Measurements from ENCODE around the gene TAL1.

The TAL1 gene

DNA sequence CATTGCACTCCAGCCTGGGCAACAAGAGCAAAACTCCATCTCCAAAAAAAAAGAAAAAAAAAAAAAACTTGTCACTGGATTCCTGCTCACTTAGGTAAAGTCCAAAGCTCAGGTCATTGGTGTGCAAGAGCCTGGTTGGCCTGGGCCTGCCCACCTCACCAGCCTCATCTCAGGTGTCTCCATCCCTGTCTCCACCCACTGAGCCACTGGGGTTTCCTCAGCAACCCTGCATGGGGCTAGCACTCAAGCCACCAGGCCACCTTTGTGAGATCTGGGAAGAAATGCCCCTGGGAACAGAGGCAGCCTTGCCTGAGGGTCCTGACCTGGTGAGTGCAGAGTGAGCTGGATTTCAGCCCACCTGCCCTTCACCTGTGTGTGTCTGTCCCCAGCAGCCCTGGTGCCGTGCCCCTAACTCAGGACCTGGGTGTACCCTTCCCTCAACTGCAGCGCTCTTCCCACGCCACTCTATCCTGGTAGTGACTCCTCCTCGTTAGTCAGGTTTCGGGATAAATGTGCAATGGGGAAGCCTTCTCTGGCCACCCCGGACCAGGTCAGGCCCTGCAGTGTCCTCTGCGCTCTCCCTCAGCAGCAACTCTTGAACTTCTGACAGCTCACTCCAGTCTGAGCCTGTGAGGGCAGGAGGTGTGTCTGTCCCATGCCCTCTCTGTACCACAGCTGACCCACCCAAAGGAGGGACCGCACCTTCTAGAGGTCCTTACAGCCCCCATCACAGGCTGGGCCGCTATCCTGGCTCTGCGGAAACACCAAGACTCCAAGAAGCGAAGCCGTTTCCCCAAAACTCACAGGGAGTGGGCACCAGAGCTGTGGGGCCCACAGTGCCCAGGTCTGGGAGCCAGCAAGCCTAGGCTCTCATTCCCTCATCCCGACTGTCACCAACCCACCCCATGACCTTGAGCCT, 45.5 kb downstream of the TAL1 start:
- DNase-seq: no peak

DNA sequence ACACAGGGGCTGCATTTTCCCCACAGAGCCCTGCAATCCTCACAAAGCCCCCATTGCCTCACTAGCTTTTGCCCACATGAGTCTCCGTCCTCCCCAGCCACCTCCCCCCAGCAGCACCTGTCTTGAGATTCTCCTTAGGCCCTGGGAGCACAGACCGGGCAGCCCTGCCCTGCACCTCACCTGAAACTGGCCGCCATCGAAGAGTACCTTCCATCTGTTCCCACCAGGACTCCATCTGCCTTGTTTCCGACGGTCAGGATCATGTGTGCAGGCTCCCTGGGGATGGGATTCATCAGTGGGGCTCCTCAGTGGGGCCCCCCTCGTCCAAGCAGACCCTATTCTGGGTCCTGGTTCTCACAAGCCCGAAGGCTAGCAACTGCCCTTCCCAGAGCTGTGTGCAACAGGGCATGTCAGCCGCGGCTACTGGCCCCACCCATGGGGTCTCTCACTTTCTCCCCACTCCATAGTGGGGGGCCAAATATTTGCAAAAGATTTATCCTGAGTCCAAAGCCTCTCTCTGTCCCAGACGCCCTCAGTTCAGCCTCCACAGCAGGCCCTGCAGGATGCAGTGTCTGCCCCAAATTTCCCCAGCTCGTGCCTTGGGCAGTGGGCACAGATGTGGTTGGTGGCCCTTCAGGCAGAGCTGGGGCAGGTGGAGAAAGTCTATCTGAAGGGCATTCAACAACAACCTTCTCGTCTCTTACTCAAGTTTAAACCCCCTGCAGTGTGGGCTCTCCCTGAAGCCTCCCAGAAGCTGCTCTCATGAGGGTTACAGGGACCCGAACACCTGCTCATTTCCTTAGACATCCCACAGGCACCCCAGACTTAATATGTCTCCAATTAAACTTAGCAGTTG, 47.0 kb downstream of the TAL1 start:
- DNase-seq: no peak

DNA sequence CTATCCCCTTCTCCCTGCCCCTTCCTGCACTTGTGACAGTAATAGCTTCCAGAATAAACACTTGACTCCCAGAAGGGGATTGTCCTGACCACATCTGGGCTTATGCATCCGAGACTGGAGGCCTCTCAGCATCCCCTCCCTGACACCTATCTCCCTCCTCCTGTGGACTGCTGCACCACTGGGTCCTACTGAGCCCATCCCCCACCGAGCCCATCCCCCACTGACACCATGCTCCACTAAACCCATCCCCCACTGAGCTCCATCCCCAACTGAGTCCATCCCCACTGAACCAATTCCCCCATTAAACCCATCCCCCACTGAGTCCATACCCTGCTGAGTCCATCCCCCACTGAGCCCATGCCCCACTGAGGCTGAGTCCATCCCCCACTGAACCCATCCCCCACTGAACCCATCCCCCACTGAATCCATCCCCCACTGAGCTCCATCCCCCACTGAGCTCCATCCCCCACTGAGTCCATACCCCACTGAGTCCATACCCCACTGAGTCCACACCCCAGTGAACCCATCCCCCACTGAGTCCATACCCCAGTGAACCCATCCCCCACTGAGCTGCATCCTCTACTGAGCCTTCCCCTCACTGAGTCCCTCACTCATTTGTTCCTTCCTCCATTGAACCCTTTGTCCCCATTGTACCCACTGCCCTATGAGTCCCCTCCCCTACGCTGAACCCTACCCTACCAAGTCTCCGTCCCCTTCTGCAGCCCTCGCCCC, 47.8 kb downstream of the TAL1 start:
- no peak for DNase-seq

DNA sequence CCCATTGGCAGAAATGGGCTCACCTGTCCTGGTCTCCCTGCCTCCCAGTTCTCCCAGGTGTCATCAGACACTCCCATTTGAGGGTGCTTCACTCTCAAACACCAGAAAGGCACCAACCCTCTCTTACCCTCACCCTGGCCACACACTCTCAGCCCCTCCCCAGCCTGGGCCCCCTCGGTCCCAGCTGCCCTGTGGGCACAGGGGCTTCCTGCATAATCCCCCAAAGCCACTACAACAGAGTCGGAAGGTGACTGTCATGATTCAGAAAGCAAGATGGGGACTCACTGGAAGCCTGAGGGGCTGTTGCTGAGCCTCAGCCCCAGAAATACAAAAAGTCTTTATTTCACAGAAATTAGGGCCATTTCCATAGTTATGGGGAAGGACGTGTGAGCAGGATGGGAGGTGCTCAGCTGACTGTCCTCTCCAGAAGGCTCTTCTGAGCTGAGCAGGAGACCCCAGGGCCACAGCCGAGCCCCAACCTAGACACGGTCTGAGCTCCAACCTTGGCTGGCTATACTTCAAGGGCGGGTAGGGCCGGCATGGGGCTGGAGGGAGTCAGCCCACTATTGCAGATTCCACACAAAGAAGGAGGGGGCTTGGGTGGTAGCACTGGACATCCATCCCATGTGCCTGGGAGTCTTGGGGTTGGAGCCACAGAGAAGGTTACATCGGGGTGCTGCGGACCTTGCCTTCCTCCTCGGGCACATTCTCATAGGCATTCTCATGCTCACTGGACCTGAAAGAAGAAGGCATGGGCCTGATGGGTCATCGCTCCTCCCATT, 48.5 kb downstream of the TAL1 start:
- DNase-seq: no peak

DNA sequence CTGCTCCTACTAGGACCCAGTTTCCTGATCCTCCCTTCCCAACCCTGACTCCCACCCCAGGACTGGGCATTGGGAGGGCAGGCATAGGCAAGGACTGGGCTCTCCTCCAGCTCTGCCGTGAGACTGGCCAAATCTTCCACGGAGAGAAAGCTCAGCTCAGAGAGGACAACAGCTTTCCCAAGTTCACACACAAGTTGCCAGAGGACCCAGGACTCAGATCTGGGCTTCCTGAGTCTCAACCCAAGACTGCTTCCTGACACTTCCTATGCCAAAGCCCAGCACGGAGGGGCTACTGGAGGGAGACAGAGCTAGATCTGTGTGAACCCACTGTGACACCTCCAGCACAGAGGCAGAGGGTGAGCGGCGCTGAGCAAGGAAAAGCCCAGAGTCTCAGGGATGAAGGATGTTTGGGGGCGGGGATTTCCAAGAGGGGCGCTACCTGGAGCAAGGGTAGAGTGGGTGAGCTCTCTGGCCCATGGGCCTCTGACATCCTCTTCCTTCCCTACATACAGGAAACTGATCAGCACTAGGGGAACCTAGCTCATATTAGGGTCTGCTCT, 49.3 kb downstream of the TAL1 start:
- no peak for DNase-seq

DNA sequence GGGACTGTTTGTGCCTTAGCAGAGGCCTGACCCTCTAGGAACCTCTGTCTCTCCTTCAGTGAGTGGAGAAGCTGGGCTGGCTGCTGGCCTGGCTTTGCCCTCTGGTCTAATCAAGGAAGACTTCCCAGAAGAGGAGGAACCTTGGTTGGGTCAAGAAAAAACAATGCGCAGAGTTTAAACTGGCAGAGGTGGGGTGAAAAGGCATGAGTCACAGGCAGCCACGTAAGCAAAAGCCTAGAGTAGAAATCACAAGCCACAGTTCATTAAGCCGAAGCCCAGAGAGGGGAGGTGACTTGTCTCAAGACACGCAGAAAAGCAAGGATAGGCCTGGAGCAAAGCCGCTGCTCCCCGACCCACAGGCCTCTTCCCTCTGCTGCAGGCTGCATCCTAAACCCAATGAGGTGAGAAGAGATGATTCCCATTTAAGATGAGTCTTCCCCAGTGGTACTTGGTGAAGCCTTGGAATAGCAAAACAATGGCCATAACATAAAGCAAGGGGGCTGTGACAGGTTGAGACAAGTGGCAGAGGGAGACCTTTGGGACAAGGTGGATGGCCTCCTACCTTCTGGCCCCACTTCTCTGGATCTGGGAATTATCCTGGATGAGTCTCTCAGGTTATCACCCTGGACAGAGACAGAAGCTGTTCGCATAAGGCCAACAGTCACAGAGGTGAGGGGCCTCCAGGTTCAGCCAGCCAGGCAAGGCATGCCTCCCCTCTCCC, 49.9 kb downstream of the TAL1 start:
- no peak for DNase-seq

DNA sequence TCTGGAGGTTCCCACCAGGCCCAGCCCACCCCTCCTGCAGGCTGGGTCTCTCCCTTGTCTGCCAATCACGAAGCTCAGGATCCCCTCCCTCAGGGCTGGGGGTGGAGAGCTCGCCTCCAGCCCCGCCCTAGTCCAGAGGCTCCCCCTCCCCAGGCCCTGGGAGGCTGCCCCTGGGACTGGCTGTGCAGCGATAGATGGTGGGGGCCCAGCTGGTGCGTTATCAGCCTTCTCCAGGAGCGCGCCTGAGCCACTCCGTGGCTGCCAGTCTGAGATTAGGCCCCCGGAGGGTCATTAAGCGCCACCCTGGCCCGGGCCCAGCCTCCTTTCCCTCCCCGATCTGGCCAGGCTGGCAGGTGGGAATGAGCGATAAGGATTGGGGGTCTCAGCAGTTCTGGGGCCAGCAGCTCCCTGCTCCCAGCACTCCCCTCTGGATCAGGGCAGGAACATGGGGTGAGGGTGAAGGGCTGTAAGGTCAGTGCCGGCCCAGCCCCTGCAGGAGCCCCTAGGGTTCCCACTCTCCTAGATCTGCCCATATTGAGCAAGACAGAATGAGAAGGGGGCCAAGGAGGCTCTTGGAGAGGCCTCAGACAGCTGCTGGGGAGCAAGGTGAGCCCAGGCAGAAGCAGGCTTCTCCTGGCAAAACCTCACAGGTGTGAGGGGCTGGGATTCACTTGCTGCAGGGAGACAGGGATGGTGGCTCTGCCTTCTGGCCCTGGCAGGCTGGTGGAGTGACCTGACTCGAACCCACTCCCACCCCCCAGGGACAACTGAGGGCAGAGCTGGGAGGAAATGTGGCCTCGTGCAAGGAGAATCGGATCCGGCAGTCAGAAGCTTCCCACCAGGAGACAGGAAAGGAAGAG, 50.7 kb downstream of the TAL1 start:
- DNase-seq: no peak

DNA sequence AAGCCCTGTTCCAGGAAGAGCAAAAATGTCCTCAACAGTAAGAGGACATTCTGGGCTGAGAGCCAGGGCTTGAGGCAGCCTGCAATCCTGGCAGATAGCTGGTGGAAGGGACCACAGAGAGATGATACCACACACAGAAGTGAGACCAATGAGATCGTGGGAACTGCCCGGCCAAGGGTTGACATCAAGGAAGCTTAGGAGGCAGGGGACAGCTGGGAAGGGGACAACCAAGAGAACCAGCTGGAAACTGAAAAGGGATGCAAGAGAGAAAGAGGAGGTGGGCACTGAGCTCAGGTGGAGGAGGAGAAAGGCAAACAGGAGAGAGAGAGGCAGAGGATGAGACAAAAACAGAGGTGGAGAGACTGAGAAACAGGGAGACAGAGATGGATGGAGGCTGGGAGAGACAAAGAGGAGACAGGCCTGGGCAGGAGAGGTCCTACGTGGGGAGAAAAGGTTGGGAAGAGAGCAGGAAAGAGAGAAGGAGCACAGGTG, 51.4 kb downstream of the TAL1 start:
- no peak for DNase-seq

DNA sequence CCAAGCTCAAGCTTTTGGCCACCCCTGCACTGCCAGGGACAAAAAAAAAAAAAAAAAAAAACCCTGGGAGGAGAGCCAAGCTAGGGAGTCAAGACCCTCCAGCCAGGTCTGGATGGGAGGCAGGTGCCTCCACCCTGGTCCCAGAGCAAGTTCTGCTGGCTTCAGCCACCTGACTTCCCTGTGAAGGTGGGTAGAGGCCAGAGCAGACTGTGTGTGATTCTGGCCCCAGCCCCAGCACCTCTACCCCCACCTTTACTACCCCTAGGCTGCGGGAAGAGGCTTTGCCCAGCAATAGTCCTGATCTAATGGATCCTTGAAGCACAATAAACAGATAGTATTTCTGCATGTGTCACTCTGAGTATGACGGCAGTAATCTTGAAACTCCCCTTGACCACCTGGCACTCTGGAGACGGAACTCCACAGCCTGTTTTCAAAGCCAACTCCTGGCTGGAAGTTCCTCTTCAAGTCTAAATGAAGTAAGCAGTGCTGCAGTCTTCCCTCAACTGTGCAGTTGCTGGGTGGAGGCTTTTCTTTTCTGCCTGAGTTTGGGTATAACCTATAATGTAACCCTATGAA, 51.9 kb downstream of the TAL1 start:
- DNase-seq: no peak

DNA sequence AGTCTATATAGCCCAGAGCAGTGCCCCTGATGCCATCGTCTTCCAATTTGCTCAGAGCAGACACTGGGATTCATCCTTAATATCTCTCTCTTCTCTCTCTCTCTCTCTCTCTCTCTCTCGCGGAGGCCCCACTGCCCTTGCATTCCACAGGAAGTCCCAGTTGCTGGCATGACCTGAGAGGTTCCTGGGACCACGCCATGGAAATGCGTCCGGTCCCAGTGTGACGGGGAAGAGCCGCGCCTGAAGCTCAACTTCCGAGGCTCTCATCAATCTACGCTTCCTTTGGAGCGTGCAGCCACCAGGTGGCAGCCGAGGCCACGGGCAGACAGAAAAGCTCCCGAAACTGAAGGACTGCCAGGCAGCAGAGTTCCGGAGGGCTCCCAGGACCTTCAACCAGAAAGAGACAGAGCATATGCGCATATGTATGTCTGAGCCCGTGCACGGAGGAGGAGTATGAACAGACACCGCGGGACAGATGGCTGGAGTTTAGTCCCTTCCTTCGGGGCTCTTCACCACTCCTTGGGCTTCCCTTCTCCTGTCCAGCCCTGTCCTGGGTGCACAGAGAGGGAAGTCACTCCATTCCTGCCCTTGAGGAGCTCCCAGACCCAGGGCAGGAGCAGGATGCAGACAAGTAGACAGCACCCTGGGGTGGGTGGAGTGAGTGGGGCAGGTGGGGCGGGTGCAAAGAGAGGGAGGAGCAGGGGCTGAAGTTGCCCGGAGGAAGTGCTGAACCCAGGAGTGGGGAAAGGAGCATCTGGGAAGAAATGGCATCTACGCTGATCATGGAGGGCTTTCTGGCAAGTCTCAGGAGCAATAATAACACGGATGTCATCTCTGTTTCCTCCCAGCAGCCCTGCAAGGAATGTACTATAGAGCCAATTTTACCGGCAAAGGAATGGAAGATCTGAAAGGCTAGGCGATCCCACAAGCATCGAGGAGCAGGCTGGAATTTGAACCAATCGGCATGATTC, 52.7 kb downstream of the TAL1 start:
- peak; percentile 70 to 76 for DNase-seq

DNA sequence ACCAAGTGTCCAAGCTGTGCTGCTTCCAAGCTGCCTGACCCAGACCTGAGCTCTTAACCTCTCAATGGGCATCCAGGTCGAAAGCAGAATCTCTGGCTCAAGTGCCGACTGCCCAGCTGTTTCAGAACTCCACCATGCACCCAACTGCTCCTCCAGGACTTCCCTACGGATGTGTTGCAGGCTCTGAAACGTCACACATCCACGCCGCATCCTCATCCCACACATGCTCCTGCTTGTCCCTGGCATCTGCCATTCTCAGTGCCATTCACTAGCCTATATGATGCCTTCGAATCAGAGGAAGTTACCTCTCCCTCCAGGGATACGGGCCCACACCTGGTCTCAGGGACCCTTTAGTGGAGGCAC, 53.4 kb downstream of the TAL1 start:
- DNase-seq: no peak

DNA sequence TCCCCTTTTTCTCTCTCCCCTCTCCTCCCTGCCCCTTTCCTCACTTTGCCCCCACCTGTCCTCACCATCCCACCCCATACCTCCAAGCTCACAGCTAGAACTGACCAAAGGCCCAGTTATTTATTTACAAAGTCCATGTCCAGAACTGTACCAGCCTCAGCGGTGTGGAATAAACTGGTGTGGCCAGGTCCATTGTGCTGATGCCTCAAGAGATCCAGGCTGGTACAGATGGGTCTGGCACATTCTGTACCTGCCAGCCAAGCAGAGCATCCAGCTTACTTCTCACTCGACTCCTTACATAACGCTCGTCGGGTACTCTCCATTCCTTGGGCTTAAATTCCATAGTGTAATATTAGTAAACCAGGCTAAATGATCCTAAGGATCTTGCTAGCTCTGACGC, 54.0 kb downstream of the TAL1 start:
- no peak for DNase-seq

DNA sequence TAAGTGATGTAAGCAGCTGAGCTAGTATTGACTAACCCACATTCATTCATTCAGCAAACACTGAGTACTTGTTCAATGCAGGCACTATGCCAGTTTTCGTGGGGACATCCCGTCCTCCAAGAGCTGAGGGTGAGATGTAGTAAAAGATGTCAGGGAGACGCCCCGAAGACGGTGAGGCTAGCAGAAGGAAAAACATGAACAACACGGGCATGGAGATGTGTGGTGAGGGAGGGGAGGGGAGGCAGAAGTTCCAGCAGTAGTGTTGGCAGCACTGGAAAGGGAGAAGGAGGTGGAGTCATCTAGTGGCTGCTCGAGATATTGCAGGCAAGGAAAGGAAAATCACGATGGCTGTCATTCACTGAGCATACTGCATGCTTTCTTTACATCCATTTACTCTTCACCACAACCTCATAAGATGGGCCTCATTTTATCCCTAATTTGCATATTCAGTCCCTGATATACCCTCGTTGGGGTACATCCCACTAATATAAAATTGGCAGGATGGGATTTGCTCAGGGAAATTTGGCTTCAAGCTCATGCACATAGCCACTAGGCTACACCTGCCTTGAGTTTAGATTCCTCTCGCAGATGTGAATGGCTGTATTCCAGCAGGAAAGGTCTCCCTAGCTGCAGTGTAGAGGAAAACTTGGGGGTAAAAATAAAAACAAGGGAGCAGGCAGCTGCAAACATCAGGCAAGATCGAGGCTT, 56.6 kb downstream of the TAL1 start:
- peak; percentile 38 to 78 for DNase-seq

DNA sequence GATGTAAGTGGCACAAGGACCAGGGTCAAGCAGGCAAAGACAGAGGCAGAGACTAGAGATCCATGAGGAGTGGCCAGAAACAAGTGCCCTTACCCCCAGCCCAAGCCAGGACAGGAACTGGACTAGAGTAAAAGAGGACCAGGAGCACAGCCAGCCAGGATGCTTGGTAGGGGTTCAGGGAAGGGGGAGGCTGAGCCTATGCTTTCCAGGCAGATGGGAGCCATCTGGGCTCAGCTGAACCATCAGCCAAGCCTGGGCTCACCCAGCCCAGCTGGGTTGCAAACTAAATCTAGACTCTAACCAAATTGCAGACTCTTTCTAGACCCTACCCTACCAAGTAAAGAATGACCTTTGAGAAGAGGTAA, 57.4 kb downstream of the TAL1 start:
- peak in 1 of 2 donors; percentile 26 for DNase-seq

DNA sequence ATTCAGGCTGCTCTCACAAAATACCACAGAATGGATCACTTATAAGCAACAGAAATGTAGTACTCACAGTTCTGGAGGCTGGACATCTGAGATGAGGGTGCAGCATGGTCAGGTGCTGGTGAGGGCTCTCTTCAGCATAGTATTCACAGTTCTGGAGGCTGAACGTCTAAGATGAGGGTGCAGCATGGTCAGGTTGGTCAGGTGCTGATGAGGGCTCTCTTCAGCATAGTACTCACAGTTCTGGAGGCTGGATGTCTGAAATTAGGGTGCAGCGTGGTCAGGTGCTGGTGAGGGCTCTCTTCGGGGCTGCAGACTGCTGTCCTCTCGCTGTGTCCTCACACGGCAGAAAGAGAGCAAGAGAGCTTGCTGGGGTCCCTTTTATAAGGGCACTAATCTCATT, 59.2 kb downstream of the TAL1 start:
- no peak for DNase-seq
